K562 (cell line): ENCODE data around the gene POLR2J. TPM values are rescaled to one million over a fixed set of nuclear protein-coding genes. Genes with fewer than 3 reads are reported as not detected.

Source experiments
- HMG20A ChIP-seq: fragments of 450-650 bp; formaldehyde crosslinking; conservative IDR thresholded peaks from 2 replicates; pipeline ENCODE4 v1.4.0; 2020; ENCODE audit warnings: mild to moderate bottlenecking, mixed read lengths
- POLR2AphosphoS2 ChIP-seq: IDR thresholded peaks from 2 replicates; pipeline ENCODE4 v1.6.1; 2012; ENCODE audit warnings: low read length, improper control_type of control experiment
- POLR2G ChIP-seq: fragments of 200-400 bp; formaldehyde crosslinking; IDR thresholded peaks from 2 replicates; pipeline ENCODE4 v1.6.1; 2017; ENCODE audit warnings: low read depth, mild to moderate bottlenecking, antibody characterized with exemption, low read length, moderate library complexity
- PRDM10 ChIP-seq: fragments of 450-650 bp; IDR thresholded peaks from 2 replicates; pipeline ENCODE4 v1.6.1; 2018; ENCODE audit not compliant: partially characterized antibody
- TCF3 ChIP-seq: sonication (generic); formaldehyde crosslinking; IDR thresholded peaks from 2 replicates; pipeline ENCODE4 v1.4.0; 2020; ENCODE audit warnings: mild to moderate bottlenecking, missing genetic modification reagents
- polyA plus RNA-seq, 8 experiments: library from polyadenylated mRNA; depleted of rRNA in 4 of 8; stranded (reverse) in 5 of 8; unstranded in 3 of 8; fragments of >200 nt; fragmentation: Nextera tagmentation in 2 of 8; fragmentation: Illumina TruSeq in 1 of 8; extraction: Ambion mirVana in 2 of 8; extraction: Trizol in 1 of 8; gene quantifications; 2 replicates each; pipeline versions ENCODE4 v1.2.1 to v1.2.3, GENCODE V29; 2011 to 2014; ENCODE audit warnings: inconsistent platforms in 1 of 8, missing spikeins in 1 of 8
- total RNA-seq, 7 experiments: library from RNA; depleted of rRNA in 6 of 7; stranded (reverse); fragments of >200 nt in 6 of 7; fragmentation: Illumina TruSeq in 2 of 7; extraction: Trizol in 2 of 7; gene quantifications; 2 replicates each; pipeline versions ENCODE4 v1.2.1 to v1.2.3, GENCODE V29; 2011 to 2021; ENCODE audit warnings: low replicate concordance in 1 of 7

Gene POLR2J
- total and polyA plus RNA-seq, 9 of the 15 experiments (the other 6 are each of a cell fraction or from before 2014, with no cell fraction given): 32.3 to 220 (median 113) TPM

GRCh38 chr7:102469972-102470825 lies 8.5 kb downstream of the POLR2J start (continued):
- TF ChIP-seq PRDM10 (peak; percentile 45), HMG20A (CRISPR knock-in tag) (no peak), POLR2AphosphoS2 (peak; percentile 58; the same call in 1 of the 2 replicates), POLR2G (peak; percentile 67), TCF3 (no peak)
